ENCODE data around the gene CRY1. TPM values are rescaled to one million over a fixed set of nuclear protein-coding genes. Genes with fewer than 3 reads are reported as not detected.
A peak's percentile ranks its signal among the peaks of the same experiment; 100 is the strongest.
"Not testable (repeated sequence)": the region's sequence is repeated elsewhere in the genome, so short reads cannot be mapped to it uniquely, and the experiment has no call there.

Gene CRY1
- total RNA-seq, 1 experiment from 2014 or later = 13.2 TPM

DNA sequence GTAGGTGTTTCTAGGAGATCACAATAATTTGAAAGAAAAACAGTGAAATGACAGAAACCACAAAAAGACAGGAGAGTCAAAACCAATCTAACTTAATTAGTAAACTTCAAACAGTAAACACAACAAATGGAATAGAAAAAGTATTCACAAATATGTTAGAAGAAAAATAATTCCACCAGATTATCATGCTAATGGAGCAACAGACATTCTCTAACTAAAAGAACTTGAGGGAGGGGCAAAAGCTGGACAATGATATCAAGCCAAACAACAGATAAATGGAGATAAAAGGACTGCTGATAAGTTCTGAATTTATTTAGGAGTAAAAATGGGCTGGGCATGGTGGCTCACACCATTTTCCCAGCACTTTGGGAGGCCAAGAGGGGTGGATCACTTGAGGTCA is 28.7 kb downstream of the CRY1 start:
- no peak for DNase-seq (ENCODE audit: low spot score)

- DNase-seq (ENCODE audit: low spot score) = no peak
Observed at GRCh38 chr12:107064243-107064642, 29.1 kb downstream of the CRY1 start.

GRCh38 chr12:107058190-107058589 is 35.2 kb downstream of the CRY1 start:
- no peak for DNase-seq (ENCODE audit: low spot score)

DNA sequence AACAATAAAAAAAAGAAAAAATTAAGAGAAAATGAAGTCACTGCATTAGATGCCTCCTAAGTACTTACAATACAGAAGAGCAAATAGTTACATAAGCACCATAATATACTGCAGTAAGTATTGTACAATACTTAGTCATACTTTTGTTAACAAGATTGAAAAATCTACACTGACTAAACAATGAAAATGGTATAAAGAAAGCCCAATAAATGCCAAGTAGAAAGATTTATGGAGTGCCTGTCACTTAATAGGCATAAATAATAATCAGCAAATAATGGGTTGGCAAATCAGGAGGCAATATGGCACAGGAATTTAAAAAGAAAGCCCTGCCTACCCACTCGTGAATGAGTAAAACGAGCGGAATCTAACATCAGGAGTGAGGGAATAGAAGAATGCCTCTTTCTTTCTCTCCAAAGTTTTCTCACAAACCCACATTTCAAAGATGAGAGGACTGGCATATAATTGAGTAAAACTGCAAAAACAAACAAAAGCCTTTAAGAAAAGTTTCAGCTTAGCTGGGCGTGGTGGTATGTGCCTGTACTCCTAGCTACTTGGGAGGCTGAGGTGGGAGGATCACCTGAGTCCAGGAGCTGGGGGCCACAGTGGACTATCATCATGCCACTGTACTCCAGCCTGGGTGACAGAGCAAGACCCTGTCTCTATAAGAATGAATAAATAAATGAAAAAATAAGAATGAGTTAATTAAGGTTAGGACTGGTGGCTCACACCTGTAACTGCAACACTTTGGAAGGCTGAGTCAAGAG is 36.1 kb downstream of the CRY1 start:
- no peak for DNase-seq (ENCODE audit: low spot score)

- no peak for DNase-seq (ENCODE audit: low spot score)
Observed at GRCh38 chr12:107053709-107054108, 39.6 kb downstream of the CRY1 start.

GRCh38 chr12:107045186-107045585 is 48.2 kb downstream of the CRY1 start:
- no peak for DNase-seq (ENCODE audit: low spot score)

- DNase-seq (ENCODE audit: low spot score) = no peak
Observed at GRCh38 chr12:107042801-107043200, 50.5 kb downstream of the CRY1 start.

- DNase-seq (ENCODE audit: low spot score) = no peak
Observed at GRCh38 chr12:107035733-107036132, 57.6 kb downstream of the CRY1 start.

DNA sequence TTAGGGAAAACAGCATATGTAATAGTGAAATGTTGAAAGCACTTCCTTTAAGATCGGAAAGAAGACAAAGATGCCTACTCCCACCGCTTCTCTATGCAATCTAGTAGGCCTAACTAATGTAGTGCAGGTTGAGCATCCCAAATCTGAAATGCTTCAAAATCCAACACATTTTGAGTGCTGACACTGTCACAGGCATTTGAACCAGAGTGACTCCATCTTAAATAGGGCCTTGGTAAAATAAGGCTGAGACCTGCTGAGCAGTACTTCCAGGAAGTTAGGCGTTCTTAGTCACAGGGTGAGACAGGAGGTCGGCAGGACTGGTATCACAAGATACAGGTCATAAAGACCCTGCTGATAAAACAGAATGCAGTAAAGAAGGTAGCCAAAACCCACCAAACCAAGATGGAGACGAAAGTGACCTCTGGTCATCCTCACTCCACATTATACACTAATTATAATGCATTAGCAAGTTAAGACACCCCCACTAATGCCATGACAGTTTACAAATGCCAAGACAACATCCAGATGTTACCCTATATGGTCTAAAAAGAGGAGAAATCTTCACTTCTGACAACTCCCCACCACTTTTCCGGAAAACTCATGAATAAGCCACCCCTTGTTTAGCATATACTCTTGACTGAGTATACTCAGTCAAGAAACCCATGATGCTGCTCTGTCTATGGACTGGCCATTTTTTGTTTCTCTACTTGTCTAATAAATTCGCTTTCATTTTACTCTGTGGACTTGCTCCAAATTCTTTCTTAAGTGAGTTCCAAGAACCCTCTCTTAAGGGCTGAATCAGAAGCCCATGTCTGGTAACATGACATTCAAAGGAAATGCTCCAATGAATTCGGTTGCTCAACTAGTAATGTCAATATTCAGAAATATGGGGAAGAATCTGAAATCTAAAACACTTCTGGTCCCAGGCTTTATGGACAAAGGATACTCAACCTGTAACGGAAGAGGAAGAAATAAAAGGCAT is 59.3 kb downstream of the CRY1 start:
- no peak for DNase-seq (ENCODE audit: low spot score)

DNA sequence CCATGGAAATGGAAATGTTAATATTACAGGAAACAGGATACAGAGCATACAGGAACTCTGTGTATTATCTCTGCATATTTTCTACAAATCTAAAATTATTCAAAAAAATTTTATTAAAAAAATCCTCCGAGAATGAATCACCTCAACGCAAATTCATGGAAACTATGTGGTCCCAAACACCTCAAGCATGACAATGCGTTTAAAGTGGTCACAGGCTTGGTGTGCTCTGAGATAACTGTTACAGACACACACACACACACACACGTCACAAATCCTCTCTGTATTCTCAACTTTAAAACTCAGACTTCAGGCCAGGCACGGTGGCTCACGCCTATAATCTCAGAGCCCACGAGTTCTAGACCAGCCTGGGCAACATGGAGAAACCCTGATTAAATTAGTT is 61.1 kb downstream of the CRY1 start:
- DNase-seq (ENCODE audit: low spot score) = no peak

DNA sequence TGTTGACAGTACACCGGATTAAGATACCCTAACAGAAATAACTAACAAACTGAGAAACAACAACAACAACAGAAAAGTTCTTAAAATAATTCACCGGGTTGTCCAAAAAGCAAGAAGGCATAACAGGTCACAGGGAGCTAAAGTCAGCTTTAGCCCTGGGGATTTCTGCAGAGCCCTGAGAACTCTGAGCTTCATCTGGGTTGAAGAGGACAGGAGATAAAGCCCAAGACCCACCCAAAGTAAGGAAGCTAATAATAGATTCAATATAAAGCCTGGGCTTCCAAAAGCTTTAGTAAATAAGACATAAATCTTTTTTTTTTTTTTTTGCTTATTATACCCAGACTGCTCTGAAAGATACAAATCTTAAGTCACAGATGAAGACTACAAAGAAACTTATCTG is 62.3 kb downstream of the CRY1 start:
- no peak for DNase-seq (ENCODE audit: low spot score)

- DNase-seq (ENCODE audit: low spot score) = no peak
Observed at GRCh38 chr12:107029081-107029480, 64.3 kb downstream of the CRY1 start.

DNA sequence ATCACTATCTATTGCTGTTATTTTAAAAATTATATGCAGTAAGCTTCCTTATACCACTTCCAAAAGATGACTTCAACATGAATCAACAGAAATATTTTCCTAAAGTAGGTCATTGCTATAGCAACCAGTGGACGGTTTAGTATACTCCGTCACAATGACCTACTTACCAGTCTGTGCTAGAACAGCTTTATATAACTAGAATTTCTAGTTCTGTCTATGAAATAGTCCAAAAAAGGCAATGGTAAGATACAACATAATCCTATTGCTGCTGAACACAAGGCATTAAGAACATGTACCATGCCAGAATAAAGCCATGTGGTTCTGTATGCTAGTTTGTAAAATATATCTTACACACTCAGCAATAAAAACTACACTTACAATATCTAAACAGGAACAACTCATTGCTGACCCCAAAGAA is 65.7 kb downstream of the CRY1 start:
- peak; percentile 60 for DNase-seq (ENCODE audit: low spot score)

DNA sequence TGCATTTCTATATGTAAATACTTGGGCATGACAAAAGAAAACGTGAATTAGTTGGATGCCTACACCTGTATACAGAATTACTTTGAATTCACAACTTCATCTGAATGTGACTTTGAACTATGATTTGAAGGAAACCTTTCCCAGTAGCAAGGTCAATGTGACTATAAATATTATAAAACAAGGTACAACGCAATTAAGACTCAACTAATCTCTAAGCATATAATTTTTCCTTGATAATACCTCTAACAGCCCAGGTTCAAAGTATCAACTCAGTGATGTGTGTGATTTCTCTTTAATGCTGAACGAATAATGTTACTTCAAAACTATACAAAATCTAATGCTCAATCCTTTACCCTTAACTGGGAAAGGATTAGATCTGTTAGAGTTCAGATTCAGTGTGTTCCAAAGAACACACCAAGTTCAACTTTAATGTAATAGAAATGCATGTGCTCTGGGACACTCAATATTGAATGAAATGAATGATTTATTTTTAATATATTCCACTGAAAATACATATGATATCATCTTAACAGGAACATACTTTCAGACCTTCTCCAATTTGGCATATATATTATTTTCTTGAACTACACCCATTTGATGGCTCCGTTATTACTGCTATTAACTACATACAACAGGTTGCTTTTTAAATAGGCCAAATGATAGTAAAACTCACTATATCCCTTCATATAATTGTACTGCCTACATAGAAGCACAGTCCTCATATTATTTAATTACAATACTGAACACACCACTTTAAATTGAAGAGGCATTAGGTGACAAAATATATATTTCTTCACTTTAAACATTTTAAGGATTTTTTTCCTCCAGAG is 66.3 kb downstream of the CRY1 start:
- DNase-seq (ENCODE audit: low spot score) = no peak

DNA sequence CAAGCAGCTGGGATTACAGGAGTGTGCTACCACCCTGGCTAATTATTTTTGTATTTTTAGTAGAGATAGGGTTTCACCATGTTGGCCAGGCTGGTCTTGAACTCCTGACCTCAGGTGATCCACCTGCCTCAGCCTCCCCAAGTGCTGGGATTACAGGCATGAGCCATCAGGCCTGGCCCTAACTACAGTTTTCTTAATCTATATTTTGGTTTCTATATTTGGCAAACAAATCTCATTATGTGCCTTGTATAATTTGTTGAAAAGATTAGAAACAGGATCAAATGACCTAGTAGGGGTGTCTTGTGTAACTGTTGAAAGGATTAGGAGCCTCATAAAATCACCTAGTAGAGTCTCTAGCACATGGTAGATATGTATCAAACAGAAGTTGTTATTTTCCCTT is 67.0 kb downstream of the CRY1 start:
- not testable (repeated sequence) for DNase-seq (ENCODE audit: low spot score)

DNA sequence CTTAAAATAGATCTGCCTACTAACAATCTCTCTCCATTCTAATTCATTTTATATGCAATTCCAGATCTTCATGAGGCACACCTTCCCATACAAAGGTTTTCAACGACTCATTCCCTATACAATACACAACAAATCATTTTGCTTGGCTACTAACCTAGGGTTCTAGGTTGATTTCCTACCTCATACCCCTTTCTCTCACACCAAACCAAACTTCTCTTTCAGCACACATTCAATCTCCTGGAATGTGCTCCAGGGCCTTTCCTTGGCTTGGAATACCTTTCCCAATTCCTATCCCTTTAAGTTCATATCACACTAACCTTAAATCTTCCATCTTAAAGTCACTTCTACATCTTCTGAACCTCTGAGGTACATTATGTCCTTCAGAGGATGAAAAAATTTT is 67.7 kb downstream of the CRY1 start:
- DNase-seq (ENCODE audit: low spot score) = no peak

DNA sequence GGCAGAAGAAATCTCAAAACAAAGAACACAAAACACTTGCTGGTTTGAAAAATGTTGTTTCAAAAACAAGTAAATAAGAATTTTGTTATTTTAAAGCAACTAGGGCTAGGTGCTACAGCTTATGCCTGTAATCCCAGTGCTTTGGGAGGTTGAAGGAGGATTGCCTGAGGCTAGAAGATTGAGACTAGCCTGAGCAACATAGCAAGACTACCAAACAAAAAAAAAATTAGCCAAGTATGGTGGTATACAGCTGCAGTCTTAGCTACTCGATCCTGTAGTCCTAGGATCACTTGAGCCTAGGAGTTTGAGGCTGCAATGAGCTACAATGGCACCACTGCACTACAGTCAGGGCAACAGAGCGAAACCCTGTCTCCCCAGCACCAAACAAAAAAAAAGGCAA is 73.8 kb downstream of the CRY1 start:
- DNase-seq (ENCODE audit: low spot score) = no peak

GRCh38 chr12:107017042-107017441 is 76.3 kb downstream of the CRY1 start:
- DNase-seq (ENCODE audit: low spot score) = no peak

- no peak for DNase-seq (ENCODE audit: low spot score)
Observed at GRCh38 chr12:107014055-107014454, 79.3 kb downstream of the CRY1 start.

- DNase-seq (ENCODE audit: low spot score) = no peak
Observed at GRCh38 chr12:107012736-107013425, 80.5 kb downstream of the CRY1 start.

DNA sequence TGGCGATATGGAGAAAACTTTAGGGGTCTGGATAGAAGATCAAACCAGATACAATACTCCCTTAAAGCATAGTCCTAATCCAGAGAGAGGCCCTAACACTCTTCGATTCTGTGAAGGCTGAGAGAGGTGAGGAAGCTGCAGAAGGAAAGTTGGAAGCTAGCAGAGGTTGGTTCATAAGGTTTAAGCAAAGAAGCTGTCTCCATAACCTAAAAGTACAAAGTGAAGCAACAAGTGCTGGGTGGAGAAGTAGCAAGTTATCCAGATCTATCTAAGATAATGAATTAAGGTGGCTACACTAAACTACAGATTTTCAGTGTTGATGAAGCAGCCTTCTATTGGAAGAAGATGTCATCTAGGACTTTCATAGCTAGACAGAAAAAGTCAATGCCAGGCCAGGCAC is 81.8 kb downstream of the CRY1 start:
- DNase-seq (ENCODE audit: low spot score) = no peak
